Measurements from ENCODE around the gene BMP7.

- TF ChIP-seq EZH2 (IDR thresholded peaks at IDR 0.05; ENCODE audit: low read depth, low read length, severe bottlenecking), result no peak
- TF ChIP-seq CTCF (IDR thresholded peaks at IDR 0.05; ENCODE audit: control extremely low read depth in 1 of 3, insufficient read depth in 1 of 3, low read depth in 1 of 3, low read length in 3 of 3), result no peak
- no peak for TF ChIP-seq POLR2A (IDR thresholded peaks at IDR 0.05; ENCODE audit: control extremely low read depth in 1 of 2, low read depth in 2 of 2, low read length in 2 of 2)
- no peak for TF ChIP-seq POU5F1 (IDR thresholded peaks at IDR 0.05; ENCODE audit: low read depth, low read length)
- no peak for TF ChIP-seq BRCA1 (IDR thresholded peaks at IDR 0.05; ENCODE audit: low read depth, low read length)
These were observed 86.1 kb downstream of the BMP7 start for GRCh38 chr20:57180387-57180786.

All from H1 (cell line).